MM.1S (cell line): ENCODE measurements around the gene CRADD.

Experiments used
- DNase-seq: peaks from one replicate; pipeline ENCODE4 v3.0.0-alpha.2; 2015
- H2AFZ ChIP-seq: fragments of 300-600 bp; sonication (generic); 2 replicates; pipeline ENCODE4 v1.6.0; 2016; ENCODE audit warnings: antibody characterized with exemption, low read length
- H3F3A ChIP-seq: fragments of 300-600 bp; sonication (generic); 2 replicates; pipeline ENCODE4 v1.6.1; 2016; ENCODE audit warnings: mild to moderate bottlenecking, antibody characterized with exemption, low read length, moderate library complexity, mixed read lengths; ENCODE audit not compliant: insufficient read depth
- H3K27ac ChIP-seq: fragments of 300-600 bp; sonication (generic); 2 replicates; pipeline ENCODE4 v1.5.1; 2016; ENCODE audit warnings: mild to moderate bottlenecking, low read length
- H3K27me3 ChIP-seq: fragments of 300-600 bp; sonication (generic); replicated peaks from 2 replicates; pipeline ENCODE4 v1.6.0; 2016; ENCODE audit warnings: low read length; ENCODE audit not compliant: insufficient read depth
- H3K36me3 ChIP-seq: fragments of 300-600 bp; sonication (generic); replicated peaks from 2 replicates; pipeline ENCODE4 v1.6.1; 2016; ENCODE audit warnings: mild to moderate bottlenecking, low read length, mixed read lengths; ENCODE audit not compliant: insufficient read depth
- H3K4me1 ChIP-seq: fragments of 300-600 bp; sonication (generic); 2 replicates; pipeline ENCODE4 v1.6.1; 2016; ENCODE audit warnings: low read length, mixed read lengths
- H3K4me2 ChIP-seq: fragments of 300-600 bp; sonication (generic); 2 replicates; pipeline ENCODE4 v1.6.0; 2016; ENCODE audit warnings: low read depth, low read length
- H3K4me3 ChIP-seq: fragments of 300-600 bp; sonication (generic); 2 replicates; pipeline ENCODE4 v1.5.1; 2016; ENCODE audit warnings: low read length, mixed read lengths
- H3K79me2 ChIP-seq: fragments of 300-600 bp; sonication (generic); 2 replicates; pipeline ENCODE4 v1.6.1; 2016; ENCODE audit warnings: mixed run types, low read length, mixed read lengths
- H3K9ac ChIP-seq: fragments of 300-600 bp; sonication (generic); 2 replicates; pipeline ENCODE4 v1.6.1; 2016; ENCODE audit warnings: low read length, mixed read lengths
- H3K9me2 ChIP-seq: fragments of 300-600 bp; sonication (generic); replicated peaks from 2 replicates; pipeline ENCODE4 v1.6.1; 2016; ENCODE audit warnings: mild to moderate bottlenecking, low read length, mixed read lengths; ENCODE audit not compliant: insufficient read depth
- H3K9me3 ChIP-seq: fragments of 300-600 bp; sonication (generic); replicated peaks from 2 replicates; pipeline ENCODE4 v1.6.1; 2016; ENCODE audit warnings: mild to moderate bottlenecking, low read length, mixed read lengths; ENCODE audit not compliant: insufficient read depth
- H4K20me1 ChIP-seq: fragments of 300-600 bp; sonication (generic); 2 replicates; pipeline ENCODE4 v1.6.1; 2016; ENCODE audit warnings: mild to moderate bottlenecking, low read length, moderate library complexity, mixed read lengths; ENCODE audit not compliant: insufficient read depth
- EZH2 ChIP-seq: fragments of 300-600 bp; sonication (generic); optimal IDR thresholded peaks from 2 replicates; pipeline ENCODE3; 2017; ENCODE audit warnings: low read depth, mild to moderate bottlenecking, antibody characterized with exemption, low read length, mixed read lengths
- EZH2phosphoT487 ChIP-seq: fragments of 300-600 bp; sonication (generic); IDR thresholded peaks from 2 replicates; pipeline ENCODE4 v1.6.1; 2018; ENCODE audit warnings: antibody characterized with exemption, low read length
- TF ChIP-seq, protein P1 (sequence below): fragments of 300-600 bp; sonication (generic); IDR thresholded peaks from 2 replicates; pipeline ENCODE4 v1.5.1; 2016; ENCODE audit warnings: antibody characterized with exemption, low read length, mixed read lengths

CRADD gene

DNA sequence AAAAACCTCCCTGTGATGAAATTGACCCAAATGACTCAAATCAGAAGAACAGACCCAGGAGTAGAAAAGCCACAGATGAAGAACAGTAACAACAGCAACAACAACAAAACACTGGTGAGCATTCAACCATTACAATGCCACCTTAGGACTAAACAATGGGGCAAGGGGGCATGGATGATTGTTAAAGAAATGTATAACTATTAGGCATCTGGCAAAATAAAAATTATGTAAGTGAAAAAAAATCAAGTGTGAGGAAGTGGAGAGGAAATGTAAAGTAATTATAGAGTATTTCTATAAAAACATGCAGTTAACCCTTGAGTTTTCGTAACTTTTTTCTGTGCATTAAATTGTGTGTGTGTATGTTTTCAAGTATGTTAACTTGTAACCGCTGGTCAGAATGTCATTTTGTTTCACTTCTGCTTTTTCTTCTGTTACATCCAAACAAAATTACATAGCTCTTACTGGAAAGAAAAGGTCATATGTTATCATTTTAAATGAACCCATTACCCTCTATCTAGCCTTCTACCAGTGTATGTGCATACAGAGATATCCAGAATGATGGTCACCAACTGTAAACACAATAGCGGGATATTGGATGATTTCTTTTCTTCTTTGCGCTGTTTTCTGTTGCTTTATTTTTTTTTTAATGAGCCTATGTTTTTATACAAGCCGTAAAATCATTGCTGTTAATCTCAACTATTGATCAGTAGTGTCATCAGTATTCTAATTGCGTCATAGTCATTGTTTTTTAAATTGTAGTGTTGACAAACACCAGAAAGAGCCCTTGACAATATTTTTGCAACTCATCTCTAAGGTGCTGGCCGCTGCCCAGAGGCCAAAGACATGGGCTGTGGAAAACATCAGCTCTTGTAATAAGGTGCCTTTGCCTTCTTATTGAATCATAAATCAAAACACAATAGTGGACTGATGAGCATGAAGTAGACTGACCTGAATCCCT, 170.6 kb downstream of the CRADD start:
- Histone ChIP-seq H3K9me3 (no peaks in the 10 kb centered on the region), H4K20me1 (no peaks in the 10 kb centered on the region), H3K79me2 (no peaks in the 10 kb centered on the region), H3K4me1 (no peaks in the 10 kb centered on the region), H3F3A (no peaks in the 10 kb centered on the region), H3K4me3 (no peak overlapping the region), H3K9me2 (no peaks in the 10 kb centered on the region), H3K4me2 (no peak overlapping the region), H3K9ac (no peak overlapping the region), H3K27ac (no peak overlapping the region), H3K27me3 (no peaks in the 10 kb centered on the region), H3K36me3 (no peaks in the 10 kb centered on the region), H2AFZ (no peak overlapping the region)
- DNase-seq, result peak; percentile 16
- TF ChIP-seq EZH2 (no peak), EZH2phosphoT487 (no peak)
- TF ChIP-seq, protein P1, sequence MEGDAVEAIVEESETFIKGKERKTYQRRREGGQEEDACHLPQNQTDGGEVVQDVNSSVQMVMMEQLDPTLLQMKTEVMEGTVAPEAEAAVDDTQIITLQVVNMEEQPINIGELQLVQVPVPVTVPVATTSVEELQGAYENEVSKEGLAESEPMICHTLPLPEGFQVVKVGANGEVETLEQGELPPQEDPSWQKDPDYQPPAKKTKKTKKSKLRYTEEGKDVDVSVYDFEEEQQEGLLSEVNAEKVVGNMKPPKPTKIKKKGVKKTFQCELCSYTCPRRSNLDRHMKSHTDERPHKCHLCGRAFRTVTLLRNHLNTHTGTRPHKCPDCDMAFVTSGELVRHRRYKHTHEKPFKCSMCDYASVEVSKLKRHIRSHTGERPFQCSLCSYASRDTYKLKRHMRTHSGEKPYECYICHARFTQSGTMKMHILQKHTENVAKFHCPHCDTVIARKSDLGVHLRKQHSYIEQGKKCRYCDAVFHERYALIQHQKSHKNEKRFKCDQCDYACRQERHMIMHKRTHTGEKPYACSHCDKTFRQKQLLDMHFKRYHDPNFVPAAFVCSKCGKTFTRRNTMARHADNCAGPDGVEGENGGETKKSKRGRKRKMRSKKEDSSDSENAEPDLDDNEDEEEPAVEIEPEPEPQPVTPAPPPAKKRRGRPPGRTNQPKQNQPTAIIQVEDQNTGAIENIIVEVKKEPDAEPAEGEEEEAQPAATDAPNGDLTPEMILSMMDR, result no peak

DNA sequence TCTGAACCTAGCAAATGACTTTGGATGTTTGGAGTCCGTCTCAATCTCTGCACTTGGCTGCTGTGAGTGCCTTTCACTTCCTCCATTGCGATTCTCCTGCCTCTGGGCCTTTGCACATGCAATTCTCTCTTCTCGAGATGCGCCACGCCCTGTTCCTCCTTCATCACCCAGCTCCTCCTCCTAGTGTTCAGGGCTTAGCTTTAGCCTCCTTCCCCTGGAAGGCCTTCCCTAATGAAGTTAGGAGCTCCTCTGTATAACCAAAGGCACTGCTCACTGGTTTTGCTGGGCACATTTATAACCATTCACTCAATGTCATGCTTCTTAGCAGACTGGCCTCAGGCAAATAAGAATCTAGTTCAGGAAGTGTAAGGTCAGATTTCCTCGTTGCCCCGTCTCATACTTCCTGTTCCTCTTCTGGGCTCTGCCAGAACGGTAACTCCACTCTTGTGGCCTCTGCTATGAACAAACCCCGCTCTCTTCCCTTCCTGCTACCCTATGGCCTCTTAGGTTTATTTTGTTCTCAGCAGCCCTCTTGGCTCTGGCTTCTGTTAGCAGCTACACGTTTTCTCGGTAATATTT, 171.4 kb downstream of the CRADD start:
- no peaks in the 10 kb centered on the region for H3K79me2 ChIP-seq
- no peak overlapping the region for H3K4me2 ChIP-seq

DNA sequence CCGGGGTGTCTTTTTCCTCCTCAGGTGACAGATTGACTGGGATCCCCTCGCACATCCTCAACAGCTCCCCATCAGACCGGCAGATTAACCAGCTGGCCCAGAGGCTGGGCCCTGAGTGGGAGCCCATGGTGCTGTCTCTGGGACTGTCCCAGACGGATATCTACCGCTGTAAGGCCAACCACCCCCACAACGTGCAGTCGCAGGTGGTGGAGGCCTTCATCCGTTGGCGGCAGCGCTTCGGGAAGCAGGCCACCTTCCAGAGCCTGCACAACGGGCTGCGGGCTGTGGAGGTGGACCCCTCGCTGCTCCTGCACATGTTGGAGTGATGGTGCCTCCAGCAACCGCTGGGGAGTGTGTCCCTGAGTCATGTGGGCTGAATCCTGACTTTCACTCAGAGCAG, 172.8 kb downstream of the CRADD start:
- H3K4me1 ChIP-seq, result no peaks in the 10 kb centered on the region
- H2AFZ ChIP-seq, result no peak overlapping the region
- no peak overlapping the region for H3K9ac ChIP-seq
- DNase-seq, result no peak
- no peaks in the 10 kb centered on the region for H3K36me3 ChIP-seq
- H3K79me2 ChIP-seq, result no peaks in the 10 kb centered on the region
- no peaks in the 10 kb centered on the region for H3K9me3 ChIP-seq
- H3F3A ChIP-seq, result no peaks in the 10 kb centered on the region
- no peaks in the 10 kb centered on the region for H3K9me2 ChIP-seq
- no peak for TF ChIP-seq EZH2
- TF ChIP-seq EZH2phosphoT487, result no peak
- TF ChIP-seq, protein P1, result no peak
- H3K4me2 ChIP-seq, result no peak overlapping the region
- H3K27me3 ChIP-seq, result no peaks in the 10 kb centered on the region
- no peak overlapping the region for H3K27ac ChIP-seq
- H4K20me1 ChIP-seq, result no peaks in the 10 kb centered on the region
- H3K4me3 ChIP-seq, result no peak overlapping the region

More for the DNA sequence above, 171.4 kb downstream of the CRADD start:
- Histone ChIP-seq H3K4me3 (no peak overlapping the region), H3K4me1 (no peaks in the 10 kb centered on the region), H3K27me3 (no peaks in the 10 kb centered on the region), H4K20me1 (no peaks in the 10 kb centered on the region), H3F3A (no peaks in the 10 kb centered on the region), H3K9me2 (no peaks in the 10 kb centered on the region), H3K9me3 (no peaks in the 10 kb centered on the region), H3K36me3 (no peaks in the 10 kb centered on the region), H2AFZ (no peak overlapping the region), H3K9ac (no peak overlapping the region), H3K27ac (no peak overlapping the region)
- DNase-seq, result no peak
- TF ChIP-seq, protein P1, result no peak
- TF ChIP-seq EZH2phosphoT487, result no peak
- TF ChIP-seq EZH2, result no peak
